Pulmonary artery endothelial cell (primary cell): Measurements from ENCODE around the gene DAAM2. TPM values are rescaled to one million over a fixed set of nuclear protein-coding genes. Genes with fewer than 3 reads are reported as not detected.

Source experiments
- DNase-seq: peaks from one replicate; pipeline ENCODE4 v3.0.0-alpha.2; 2011; ENCODE audit warnings: low read depth, low spot score
- total RNA-seq: library from RNA; depleted of rRNA; stranded (reverse); fragments of >200 nt; gene quantifications from 2 replicates; pipeline ENCODE4 v1.2.3, GENCODE V29; 2014

The DAAM2 gene
- total RNA-seq, 1 donor from 2014 or later: 0.07 TPM

GRCh38 chr6:39844866-39845265, 52.7 kb downstream of the DAAM2 start:
- DNase-seq: no peak

- no peak for DNase-seq
These were observed 55.0 kb downstream of the DAAM2 start for GRCh38 chr6:39847221-39847620.

GRCh38 chr6:39848171-39848570, 56.0 kb downstream of the DAAM2 start:
- DNase-seq: no peak

- DNase-seq: no peak
These were observed 57.1 kb downstream of the DAAM2 start for GRCh38 chr6:39849228-39849627.

- no peak for DNase-seq
These were observed 57.6 kb downstream of the DAAM2 start for GRCh38 chr6:39849764-39850163.

GRCh38 chr6:39850736-39851297, 58.6 kb downstream of the DAAM2 start:
- no peak for DNase-seq

- DNase-seq: no peak
These were observed 59.2 kb downstream of the DAAM2 start for GRCh38 chr6:39851331-39851730.

- no peak for DNase-seq
These were observed 60.1 kb downstream of the DAAM2 start for GRCh38 chr6:39852324-39852723.

GRCh38 chr6:39853604-39854003, 61.4 kb downstream of the DAAM2 start:
- no peak for DNase-seq

- DNase-seq: no peak
These were observed 63.3 kb downstream of the DAAM2 start for GRCh38 chr6:39855356-39855995.

GRCh38 chr6:39859025-39859424, 66.8 kb downstream of the DAAM2 start:
- no peak for DNase-seq

GRCh38 chr6:39861663-39862062, 69.5 kb downstream of the DAAM2 start:
- no peak for DNase-seq

GRCh38 chr6:39865011-39865888, 73.1 kb downstream of the DAAM2 start:
- peak; percentile 29 for DNase-seq

- no peak for DNase-seq
These were observed 75.4 kb downstream of the DAAM2 start for GRCh38 chr6:39867592-39867991.

GRCh38 chr6:39870950-39871349, 78.8 kb downstream of the DAAM2 start:
- no peak for DNase-seq

- DNase-seq: no peak
These were observed 81.3 kb downstream of the DAAM2 start for GRCh38 chr6:39873439-39873838.

GRCh38 chr6:39876111-39876510, 83.9 kb downstream of the DAAM2 start:
- no peak for DNase-seq

- DNase-seq: no peak
These were observed 84.7 kb downstream of the DAAM2 start for GRCh38 chr6:39876826-39877225.

- DNase-seq: no peak
These were observed 87.4 kb downstream of the DAAM2 start for GRCh38 chr6:39879535-39879934.

- DNase-seq: no peak
These were observed 88.4 kb downstream of the DAAM2 start for GRCh38 chr6:39880594-39880993.

GRCh38 chr6:39881851-39882530, 89.8 kb downstream of the DAAM2 start:
- no peak for DNase-seq

- peak; percentile 87 for DNase-seq
These were observed 90.3 kb downstream of the DAAM2 start for GRCh38 chr6:39882531-39882899.
